Heart left ventricle (tissue), 13 donors: ENCODE data around the gene ARPC1B.

ENCODE experiments used
- POLR2A ChIP-seq, 2 donors: fragments of 450-650 bp; IDR thresholded peaks; one replicate each; pipeline ENCODE4 v1.6.1; 2017; ENCODE audit warnings: antibody characterized with exemption in 2 of 2, mild to moderate bottlenecking in 2 of 2, moderate library complexity in 2 of 2
- TF ChIP-seq, protein P1 (sequence below), 12 donors: fragments of 200-600 bp; sonication (generic) in 4 of 12; IDR thresholded peaks; one replicate each; pipeline versions ENCODE4 v1.5.0 to v1.8.0; 2018 to 2022; ENCODE audit warnings: antibody characterized with exemption in 12 of 12, mild to moderate bottlenecking in 5 of 12
- donor health status: ischemic (EF 13 %, LVEDD 7.1; RV severe dilation, severe dysfunction).
- donor health status: DM: no; HTN: yes; CAD: no.
- donor health status: DM: no; HTN: no; CAD: no.
- donor health status: ischemic (EF 25% LVEDD 6.9; RV normal size, moderate dysfunction).
- donor health status: ischemic (EF 25% LVEDD 5.7; RV mildly dilated, moderate dysfunction).
- donor health status: ischemic (EF 35%, LVEDD 5.7; RV mildly dilated, moderate dysfunction).
- donor health status: nonischemic (EF 11% LVEDD 7.7; RV severe dilation, severe dysfunction).
- donor health status: DM: yes; HTN: yes; CAD: no.
- donor health status: PGD.
- donor health status: ischemic (EF 29% LVEDD 5.4; RV normal size, mild dysfunction).
- donor health status: nonischemic (EF 23%, LVEDD 6.1; RV moderate dilation, normal function).

DNA sequence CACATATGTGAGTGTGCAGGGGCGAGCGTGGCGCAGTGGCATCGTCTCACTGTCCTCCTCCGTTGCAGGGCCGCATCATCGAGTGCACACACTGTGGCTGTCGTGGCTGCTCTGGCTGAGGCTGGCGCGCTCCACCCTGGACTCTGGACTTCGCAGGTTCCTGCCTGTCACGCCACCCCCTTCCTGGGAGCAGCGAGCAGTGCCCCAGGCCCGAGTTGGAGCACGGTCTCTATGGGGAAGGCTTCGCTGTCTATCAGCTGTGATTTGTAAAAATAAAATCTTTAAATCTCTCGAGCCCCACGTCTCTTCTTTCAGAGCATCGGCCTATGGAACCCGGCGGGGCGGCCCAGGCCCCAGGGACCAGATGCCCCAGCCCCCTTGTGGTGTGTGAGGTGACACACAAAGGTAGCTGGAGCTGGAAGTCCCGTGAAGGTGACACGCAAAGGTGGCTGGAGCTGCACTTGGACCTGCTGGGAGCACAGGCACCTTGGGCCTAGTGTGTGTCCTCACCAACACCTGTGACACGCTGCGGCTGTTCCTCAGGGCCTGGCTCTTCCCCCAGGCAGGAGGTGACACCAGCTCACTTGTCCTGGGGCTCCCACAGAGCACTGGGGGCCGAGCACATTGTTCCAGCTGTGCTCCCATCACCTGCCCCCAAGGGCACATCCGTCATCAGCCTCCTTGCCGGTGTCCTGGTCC lies 44.9 kb downstream of the ARPC1B start:
- TF ChIP-seq, protein P1, sequence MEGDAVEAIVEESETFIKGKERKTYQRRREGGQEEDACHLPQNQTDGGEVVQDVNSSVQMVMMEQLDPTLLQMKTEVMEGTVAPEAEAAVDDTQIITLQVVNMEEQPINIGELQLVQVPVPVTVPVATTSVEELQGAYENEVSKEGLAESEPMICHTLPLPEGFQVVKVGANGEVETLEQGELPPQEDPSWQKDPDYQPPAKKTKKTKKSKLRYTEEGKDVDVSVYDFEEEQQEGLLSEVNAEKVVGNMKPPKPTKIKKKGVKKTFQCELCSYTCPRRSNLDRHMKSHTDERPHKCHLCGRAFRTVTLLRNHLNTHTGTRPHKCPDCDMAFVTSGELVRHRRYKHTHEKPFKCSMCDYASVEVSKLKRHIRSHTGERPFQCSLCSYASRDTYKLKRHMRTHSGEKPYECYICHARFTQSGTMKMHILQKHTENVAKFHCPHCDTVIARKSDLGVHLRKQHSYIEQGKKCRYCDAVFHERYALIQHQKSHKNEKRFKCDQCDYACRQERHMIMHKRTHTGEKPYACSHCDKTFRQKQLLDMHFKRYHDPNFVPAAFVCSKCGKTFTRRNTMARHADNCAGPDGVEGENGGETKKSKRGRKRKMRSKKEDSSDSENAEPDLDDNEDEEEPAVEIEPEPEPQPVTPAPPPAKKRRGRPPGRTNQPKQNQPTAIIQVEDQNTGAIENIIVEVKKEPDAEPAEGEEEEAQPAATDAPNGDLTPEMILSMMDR (IDR thresholded peaks at IDR 0.05) = no peak
- TF ChIP-seq POLR2A (IDR thresholded peaks at IDR 0.05) = no peak
